ENCODE results near the gene PXDN.
"Not testable (repeated sequence)": the region's sequence is repeated elsewhere in the genome, so short reads cannot be mapped to it uniquely, and the experiment has no call there.

Gene PXDN

GRCh38 chr2:1686784-1687105 is 57.6 kb downstream of the PXDN start:
- FAIRE-seq (no peak), DNase-seq (ENCODE audit: low spot score) (no peak)

- DNase-seq (ENCODE audit: low spot score) (peak; percentile 13), FAIRE-seq (no peak)
These were observed 58.1 kb downstream of the PXDN start for GRCh38 chr2:1685957-1686783.

GRCh38 chr2:1685078-1685956 is 59.0 kb downstream of the PXDN start:
- FAIRE-seq (no peak), DNase-seq (ENCODE audit: low spot score) (no peak)

DNA sequence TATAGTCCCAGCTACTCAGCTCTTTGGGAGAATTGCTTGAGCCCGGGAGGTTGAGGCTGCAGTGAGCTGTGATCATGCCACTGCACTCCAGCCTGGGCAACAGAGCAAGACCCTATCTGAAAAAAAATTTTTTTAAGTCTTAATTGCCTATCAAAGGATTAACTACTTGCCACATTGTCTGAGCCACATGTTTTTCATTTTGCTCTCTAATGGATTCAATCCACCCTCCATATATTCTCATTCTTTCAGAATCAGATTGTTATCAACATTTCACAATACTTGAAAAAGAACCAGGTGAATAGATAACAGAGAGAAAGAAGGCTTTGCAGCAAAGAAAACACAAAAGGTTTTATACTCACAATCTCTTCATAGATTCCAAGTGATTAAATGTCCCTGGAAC is 61.0 kb downstream of the PXDN start:
- DNase-seq (ENCODE audit: low spot score) (no peak), FAIRE-seq (no peak)

GRCh38 chr2:1682181-1682440 is 62.2 kb downstream of the PXDN start:
- no peak for DNase-seq (ENCODE audit: low spot score)
- FAIRE-seq: no peak

- FAIRE-seq: no peak
- no peak for DNase-seq (ENCODE audit: low spot score)
These were observed 62.8 kb downstream of the PXDN start for GRCh38 chr2:1681323-1682180.

DNA sequence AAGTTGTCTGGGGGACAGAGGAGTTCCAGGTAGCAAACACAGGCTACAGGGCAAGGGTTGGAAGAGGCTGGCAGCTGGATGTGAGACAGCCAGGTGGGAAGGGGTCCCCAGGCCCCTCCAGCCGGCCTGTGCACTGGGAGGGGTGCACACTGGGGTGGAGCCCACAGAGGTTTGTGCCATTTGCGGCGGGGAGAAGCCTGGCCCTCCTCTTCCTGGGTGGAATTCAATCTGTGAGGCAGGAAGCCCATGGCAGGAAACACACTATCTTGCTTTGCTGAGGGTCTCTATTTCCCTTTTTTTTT is 63.3 kb downstream of the PXDN start:
- FAIRE-seq: no peak
- DNase-seq (ENCODE audit: low spot score): no peak

DNA sequence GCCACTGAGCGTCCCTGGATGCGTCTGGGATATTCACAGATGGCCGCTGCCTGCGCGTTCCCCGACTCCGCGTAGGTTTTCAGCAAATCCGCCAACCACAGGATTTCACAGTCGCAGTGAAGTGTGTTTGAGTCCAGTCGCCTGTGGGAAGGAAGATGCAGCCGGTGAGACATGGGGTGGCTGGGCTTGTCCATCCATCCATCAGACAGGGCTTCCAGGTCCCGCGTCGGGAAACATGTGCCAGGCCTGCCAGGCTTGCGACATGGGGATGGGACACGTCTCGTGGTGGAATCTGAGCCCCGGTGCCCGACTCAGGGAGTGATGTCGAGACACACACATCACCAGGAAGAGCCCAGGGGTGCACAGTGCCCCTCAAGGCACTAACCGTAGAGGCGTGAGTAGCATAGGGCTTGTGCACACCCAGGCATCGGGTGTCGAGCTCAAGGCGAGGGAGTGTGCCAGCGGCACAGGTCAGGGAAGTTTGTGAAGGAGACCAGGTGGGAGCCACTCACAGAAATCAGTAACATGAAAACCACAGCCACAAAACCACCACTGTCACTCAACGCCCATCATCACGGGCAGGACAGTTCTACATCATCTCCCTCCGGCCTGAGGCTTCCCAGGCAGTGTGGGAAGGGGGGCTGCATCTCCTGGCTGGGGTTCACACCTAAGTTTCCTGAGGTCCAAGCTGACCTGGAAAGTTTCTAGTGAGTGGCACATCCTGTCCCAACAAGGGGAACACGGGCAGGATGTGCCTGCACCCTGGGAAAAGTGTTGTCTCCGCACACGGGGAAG is 63.9 kb downstream of the PXDN start:
- DNase-seq (ENCODE audit: low spot score): no peak
- FAIRE-seq: no peak

GRCh38 chr2:1679488-1680039 is 64.8 kb downstream of the PXDN start:
- DNase-seq (ENCODE audit: low spot score): not testable (repeated sequence)
- FAIRE-seq: peak; percentile 99

DNA sequence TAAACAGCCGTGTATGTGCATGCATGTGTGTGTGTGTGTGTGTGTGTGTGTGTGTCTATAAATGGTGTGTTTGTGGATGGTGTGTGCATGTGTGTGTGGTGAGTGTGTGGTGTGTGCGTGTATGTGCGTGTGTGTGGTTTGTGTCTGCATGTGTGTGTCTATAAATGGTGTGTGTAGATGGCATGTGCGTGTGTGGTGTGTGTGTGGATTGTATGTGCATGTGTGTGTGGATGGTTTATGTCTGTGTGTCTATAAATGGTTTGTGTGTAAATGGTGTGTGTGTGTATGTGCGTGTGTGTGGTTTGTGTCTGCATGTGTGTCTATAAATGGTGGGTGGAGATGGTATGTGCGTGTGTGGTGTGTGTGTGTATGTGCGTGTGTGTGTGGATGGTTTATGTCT is 65.2 kb downstream of the PXDN start:
- not testable (repeated sequence) for DNase-seq (ENCODE audit: low spot score); FAIRE-seq

GRCh38 chr2:1678609-1679008 is 65.7 kb downstream of the PXDN start:
- DNase-seq (ENCODE audit: low spot score) (no peak), FAIRE-seq (no peak)

- FAIRE-seq: no peak
These were observed 66.5 kb downstream of the PXDN start for GRCh38 chr2:1677821-1678165.

GRCh38 chr2:1676913-1677820 is 67.1 kb downstream of the PXDN start:
- no peak for DNase-seq (ENCODE audit: low spot score)
- FAIRE-seq: no peak

More at GRCh38 chr2:1677821-1678165, 66.5 kb downstream of the PXDN start:
- no peak for DNase-seq (ENCODE audit: low spot score)

DNA sequence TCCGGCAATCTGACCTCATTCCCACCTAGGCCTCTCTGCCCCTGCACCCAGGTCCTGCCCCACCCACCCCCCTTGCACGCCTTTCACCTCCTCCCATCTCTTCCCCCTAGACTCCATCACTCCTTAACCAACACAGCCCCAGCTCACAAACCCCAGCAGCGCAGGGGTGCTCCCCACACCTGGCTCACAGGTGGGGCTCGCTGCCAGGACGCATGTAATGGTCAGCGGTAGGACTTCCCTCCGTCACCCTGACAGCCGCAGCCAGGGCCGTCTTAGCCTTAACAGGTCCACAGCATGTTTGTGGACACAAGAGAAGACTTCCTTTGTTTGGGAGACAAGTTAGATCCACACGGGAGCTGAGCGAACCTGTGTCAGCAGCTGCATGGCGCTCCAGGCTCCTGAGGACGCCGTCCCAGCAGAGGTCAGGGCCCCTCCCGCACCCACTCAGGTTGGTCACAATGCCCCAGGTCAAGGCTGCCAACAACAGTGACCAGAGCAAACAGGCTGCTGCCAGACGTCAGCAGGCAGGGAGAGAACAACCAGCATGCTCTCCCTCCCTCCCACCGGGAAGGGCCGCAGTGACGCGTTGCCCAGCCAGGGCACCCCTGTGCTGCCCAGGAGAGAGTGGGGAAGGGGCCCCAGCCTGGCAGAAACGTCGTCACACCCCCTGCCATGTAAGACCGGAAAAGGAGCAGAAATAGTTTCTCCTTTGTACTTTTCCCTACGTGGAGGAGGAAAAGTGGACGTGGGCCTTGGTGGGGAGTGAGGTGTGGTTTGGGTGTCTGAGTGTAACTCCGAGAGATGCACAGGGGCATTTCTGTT is 68.0 kb downstream of the PXDN start:
- FAIRE-seq (no peak), DNase-seq (ENCODE audit: low spot score) (no peak)

DNA sequence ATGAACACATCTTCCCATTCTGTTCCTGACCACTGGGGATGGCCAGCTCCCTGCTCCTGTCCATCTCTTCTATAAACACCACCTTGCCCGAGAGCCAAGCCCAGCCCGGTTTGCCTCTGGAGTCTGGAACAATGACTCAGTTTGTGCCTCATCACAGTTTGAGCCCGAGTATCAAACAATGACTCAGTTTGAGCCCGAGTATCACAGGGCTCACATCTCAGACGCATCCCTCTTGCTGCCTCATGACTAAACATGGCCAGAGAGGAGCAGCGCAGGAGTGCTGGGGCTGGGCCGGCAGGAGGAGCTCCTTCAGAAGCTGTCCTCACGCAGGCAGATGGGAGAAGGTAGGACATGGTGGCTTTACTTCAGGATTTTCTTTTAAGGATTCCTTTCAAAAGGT is 68.7 kb downstream of the PXDN start:
- DNase-seq (ENCODE audit: low spot score) (peak; percentile 37), FAIRE-seq (no peak)

- no peak for DNase-seq (ENCODE audit: low spot score)
- FAIRE-seq: no peak
These were observed 69.4 kb downstream of the PXDN start for GRCh38 chr2:1674766-1675397.

DNA sequence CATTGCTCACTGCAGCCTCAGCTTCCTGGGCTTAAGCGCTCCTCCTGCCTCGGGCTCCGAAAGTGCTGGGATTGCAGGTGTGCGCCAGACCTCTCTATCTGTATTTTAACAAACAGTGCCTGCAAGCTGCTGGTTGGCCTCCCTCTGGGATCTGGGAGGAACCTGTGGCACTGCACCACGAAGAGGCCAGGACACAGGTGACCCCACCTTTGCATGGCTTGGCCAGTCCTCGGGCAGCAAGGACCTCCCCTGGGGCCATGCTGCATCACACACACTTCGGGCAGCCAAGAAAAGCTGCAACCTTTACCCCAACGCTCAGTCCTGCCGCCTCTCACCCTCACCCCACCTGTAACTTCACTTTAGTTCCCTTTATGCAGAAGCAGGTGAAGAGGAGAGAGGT is 70.0 kb downstream of the PXDN start:
- DNase-seq (ENCODE audit: low spot score): no peak
- no peak for FAIRE-seq

DNA sequence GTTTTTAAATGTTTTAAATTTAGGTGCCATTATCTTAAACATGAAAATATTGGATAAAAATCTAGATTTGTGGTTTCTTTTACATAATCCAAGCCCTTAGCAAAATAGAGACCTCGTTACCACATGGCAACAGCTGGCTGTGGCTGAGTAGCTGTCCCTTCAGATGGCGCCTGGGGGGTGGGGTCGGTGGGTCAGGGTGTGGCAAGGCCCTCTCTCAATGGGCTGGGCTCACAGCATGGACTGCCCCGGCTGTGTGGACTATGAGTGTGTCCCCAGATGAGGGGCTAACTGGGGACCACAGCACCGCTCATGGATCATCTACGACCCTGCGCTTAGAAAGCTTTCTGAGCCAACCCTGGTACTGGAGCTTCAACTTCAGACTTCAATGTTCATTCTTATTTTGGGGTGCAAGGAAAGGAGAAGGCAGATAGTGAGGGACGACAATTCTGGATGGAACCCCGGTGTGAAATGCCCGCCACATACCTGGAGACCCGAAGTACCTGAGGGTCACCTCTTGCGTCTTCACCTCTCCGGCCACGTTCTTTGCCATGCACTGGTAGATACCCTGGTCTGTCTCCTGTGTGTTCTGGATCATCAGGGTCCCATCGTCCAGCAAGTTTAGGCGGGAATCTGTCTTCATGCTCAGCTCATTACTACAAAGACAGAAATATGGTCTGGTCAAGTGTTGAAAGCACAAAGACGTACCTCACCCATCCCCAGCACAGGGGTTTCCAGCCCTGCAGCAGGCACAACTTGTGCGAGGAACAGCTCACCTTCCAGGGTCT is 71.0 kb downstream of the PXDN start:
- DNase-seq (ENCODE audit: low spot score) (no peak), FAIRE-seq (no peak)
